Measurements from ENCODE around the gene EPS8L3.

DNA sequence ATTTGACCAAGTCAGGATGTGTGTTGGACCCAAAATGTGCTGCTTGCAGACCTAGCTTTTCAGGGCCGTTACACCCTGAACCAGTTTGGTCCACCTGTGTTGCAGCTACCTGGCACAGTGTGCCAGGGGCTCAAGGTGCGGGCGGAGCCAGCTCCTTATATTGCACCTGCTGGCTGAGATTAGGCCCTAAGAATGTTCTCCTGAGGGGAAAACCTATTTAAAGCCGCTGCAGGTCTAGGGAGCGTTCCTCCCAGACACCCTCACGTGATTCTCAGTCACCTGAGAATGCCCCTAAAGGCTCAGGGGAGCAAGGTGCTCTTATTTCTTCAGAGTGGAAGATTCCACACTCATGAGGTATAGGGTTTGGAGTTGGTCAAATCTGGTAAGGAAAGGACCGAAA lies 34.9 kb downstream of the EPS8L3 start:
- TF ChIP-seq, protein P1, sequence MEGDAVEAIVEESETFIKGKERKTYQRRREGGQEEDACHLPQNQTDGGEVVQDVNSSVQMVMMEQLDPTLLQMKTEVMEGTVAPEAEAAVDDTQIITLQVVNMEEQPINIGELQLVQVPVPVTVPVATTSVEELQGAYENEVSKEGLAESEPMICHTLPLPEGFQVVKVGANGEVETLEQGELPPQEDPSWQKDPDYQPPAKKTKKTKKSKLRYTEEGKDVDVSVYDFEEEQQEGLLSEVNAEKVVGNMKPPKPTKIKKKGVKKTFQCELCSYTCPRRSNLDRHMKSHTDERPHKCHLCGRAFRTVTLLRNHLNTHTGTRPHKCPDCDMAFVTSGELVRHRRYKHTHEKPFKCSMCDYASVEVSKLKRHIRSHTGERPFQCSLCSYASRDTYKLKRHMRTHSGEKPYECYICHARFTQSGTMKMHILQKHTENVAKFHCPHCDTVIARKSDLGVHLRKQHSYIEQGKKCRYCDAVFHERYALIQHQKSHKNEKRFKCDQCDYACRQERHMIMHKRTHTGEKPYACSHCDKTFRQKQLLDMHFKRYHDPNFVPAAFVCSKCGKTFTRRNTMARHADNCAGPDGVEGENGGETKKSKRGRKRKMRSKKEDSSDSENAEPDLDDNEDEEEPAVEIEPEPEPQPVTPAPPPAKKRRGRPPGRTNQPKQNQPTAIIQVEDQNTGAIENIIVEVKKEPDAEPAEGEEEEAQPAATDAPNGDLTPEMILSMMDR (IDR thresholded peaks at IDR 0.05 in 4 of 5, conservative IDR thresholded peaks at IDR 0.05 in 1 of 5): no peak
- TF ChIP-seq POLR2A (IDR thresholded peaks at IDR 0.05): no peak
